PC-3 (cell line): ENCODE measurements around the gene PTH2. TPM values are rescaled to one million over a fixed set of nuclear protein-coding genes. Genes with fewer than 3 reads are reported as not detected.

ENCODE experiments used
- ATAC-seq: fragments of 200-7000 bp; cut with Tn5 transposase; 2 replicates; pipeline ENCODE4 v1.9.1; 2020; ENCODE audit warnings: mild to moderate bottlenecking, moderate library complexity
- BruUV-seq: library from RNA; stranded (reverse); fragments of 400-500 nt; replicated peaks from 2 replicates; lab custom pipeline; 2021; lab: Mats Ljungman, UMichigan
- CTCF ChIA-PET: fragments of 300-600 bp; sonication (Branson Sonifier 250); formaldehyde crosslinking; loops from one replicate; lab custom pipeline; 2022; ENCODE audit warnings: antibody characterized with exemption; lab: Charles Lee
- POLR2A ChIA-PET: fragments of 300-600 bp; sonication (Branson Sonifier 250); formaldehyde crosslinking; loops from one replicate; lab custom pipeline; 2022; ENCODE audit warnings: antibody characterized with exemption; ENCODE audit not compliant: unreplicated experiment; lab: Charles Lee
- DNase-seq: peaks from one replicate; pipeline ENCODE4 v3.0.0-alpha.2; 2015
- H2AFZ ChIP-seq: fragments of 300-600 bp; sonication (generic); 2 replicates; pipeline ENCODE4 v1.6.0; 2016; ENCODE audit warnings: antibody characterized with exemption, low read length
- H3F3A ChIP-seq: fragments of 300-600 bp; sonication (generic); one replicate; pipeline ENCODE4 v1.6.0; 2017; ENCODE audit warnings: antibody characterized with exemption, low read length, control low read depth, mild to moderate bottlenecking; ENCODE audit not compliant: unreplicated experiment
- H3K27ac ChIP-seq: fragments of 300-600 bp; sonication (generic); 2 replicates; pipeline ENCODE4 v1.5.1; 2016; ENCODE audit warnings: mild to moderate bottlenecking, low read length
- H3K27me3 ChIP-seq: fragments of 300-600 bp; sonication (generic); 2 replicates; pipeline ENCODE4 v1.6.1; 2016; ENCODE audit warnings: low read length, mixed read lengths
- H3K36me3 ChIP-seq: fragments of 300-600 bp; sonication (generic); 2 replicates; pipeline ENCODE4 v1.6.1; 2016; ENCODE audit warnings: low read depth, mixed run types, low read length, mixed read lengths
- H3K4me1 ChIP-seq: fragments of 300-600 bp; sonication (generic); 2 replicates; pipeline ENCODE4 v1.5.1; 2016; ENCODE audit warnings: low read length; ENCODE audit not compliant: insufficient read depth
- H3K4me2 ChIP-seq: fragments of 300-600 bp; sonication (generic); 2 replicates; pipeline ENCODE4 v1.6.0; 2016; ENCODE audit warnings: low read length
- H3K4me3 ChIP-seq: fragments of 300-600 bp; sonication (generic); 2 replicates; pipeline ENCODE4 v1.5.1; 2016; ENCODE audit warnings: mild to moderate bottlenecking, low read length, mixed read lengths
- H3K79me2 ChIP-seq: fragments of 300-600 bp; sonication (generic); 2 replicates; pipeline ENCODE4 v1.6.1; 2017; ENCODE audit warnings: low read length, mixed read lengths
- H3K9ac ChIP-seq: fragments of 300-600 bp; sonication (generic); 2 replicates; pipeline ENCODE4 v1.6.0; 2016; ENCODE audit warnings: mild to moderate bottlenecking, low read length
- H3K9me2 ChIP-seq: fragments of 300-600 bp; sonication (generic); replicated peaks from 2 replicates; pipeline ENCODE4 v1.6.1; 2016; ENCODE audit warnings: mixed run types, low read length, mixed read lengths
- H3K9me3 ChIP-seq: fragments of 300-600 bp; sonication (generic); 2 replicates; pipeline ENCODE4 v1.6.1; 2016; ENCODE audit warnings: low read length, mixed read lengths
- H4K20me1 ChIP-seq: fragments of 300-600 bp; sonication (generic); 2 replicates; pipeline ENCODE4 v1.6.1; 2016; ENCODE audit warnings: low read length, mixed read lengths
- EZH2 ChIP-seq: fragments of 300-600 bp; sonication (generic); IDR thresholded peaks from one replicate; pipeline ENCODE4 v1.6.1; 2017; ENCODE audit warnings: antibody characterized with exemption, mild to moderate bottlenecking, low read length; ENCODE audit not compliant: unreplicated experiment
- EZH2phosphoT487 ChIP-seq: fragments of 300-600 bp; sonication (generic); IDR thresholded peaks from 2 replicates; pipeline ENCODE4 v1.6.1; 2018; ENCODE audit warnings: mild to moderate bottlenecking, antibody characterized with exemption, low read length, borderline replicate concordance
- intact Hi-C: fragments of 100-400 bp; cut with micrococcal nuclease; formaldehyde crosslinking; loops from 2 replicates; pipeline ENCODE4 v1.9.0; 2023
- total RNA-seq: library from RNA; depleted of rRNA; stranded (reverse); fragments of >200 nt; gene quantifications from 2 replicates; pipeline ENCODE4 v1.2.3, GENCODE V29; 2014
- TF ChIP-seq, protein P1 (sequence below): fragments of 300-600 bp; sonication (generic); conservative IDR thresholded peaks from 2 replicates; pipeline ENCODE4 v1.5.1; 2017; ENCODE audit warnings: antibody characterized with exemption, low read depth, mild to moderate bottlenecking, low read length

The PTH2 gene
- total RNA-seq, 1 experiment from 2014 or later = not detected

DNA sequence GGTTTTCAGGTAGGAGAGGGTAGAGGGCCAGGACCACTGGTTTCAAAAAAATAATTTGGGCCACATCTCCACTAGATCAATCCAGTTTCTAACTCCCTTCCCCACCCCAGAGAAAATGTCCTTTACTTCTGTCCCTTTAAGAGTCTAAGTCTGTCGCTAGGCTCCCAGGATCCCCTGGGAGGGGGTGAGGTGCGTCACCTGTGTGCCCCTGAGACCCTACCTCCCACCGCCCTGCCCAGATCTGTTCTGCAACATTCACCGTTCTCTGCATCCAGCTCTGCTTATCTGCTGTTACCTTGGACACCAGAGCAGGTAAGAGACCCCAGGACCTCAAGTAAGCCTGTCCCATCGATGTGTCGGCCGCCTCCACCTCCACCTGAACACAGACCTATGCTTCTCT, 1.9 kb upstream of the PTH2 start, which contains the start of gene GFY:
GFY (plus strand) TSS at position 211 of the 400 bp plus-strand sequence. CDS start 1,043 bp downstream, outside the sequence.
- Histone ChIP-seq H3K9me3 (no peaks in the 10 kb centered on the region), H4K20me1 (no peaks in the 10 kb centered on the region), H3K27ac (no peak within 1 kb of the TSS), H3K4me3 (no peak within 1 kb of the TSS), H3K9ac (no peak within 1 kb of the TSS), H3K4me2 (no peak within 1 kb of the TSS), H3F3A (no peaks in the 10 kb centered on the region), H3K79me2 (no peaks in the 10 kb centered on the region), H3K27me3 (peaks cover 86% of the 10 kb centered on the region), H3K9me2 (no peaks in the 10 kb centered on the region), H2AFZ (no peak within 1 kb of the TSS), H3K36me3 (no peaks in the 10 kb centered on the region), H3K4me1 (0 out of 2 replicates have a peak, but pooled peaks cover 8% of the 10 kb centered on the region)
- intact Hi-C loops = no loop called here
- ATAC-seq (no peak), DNase-seq (no peak)
- no peak for TF ChIP-seq EZH2
- TF ChIP-seq EZH2phosphoT487 = no peak
- TF ChIP-seq, protein P1, sequence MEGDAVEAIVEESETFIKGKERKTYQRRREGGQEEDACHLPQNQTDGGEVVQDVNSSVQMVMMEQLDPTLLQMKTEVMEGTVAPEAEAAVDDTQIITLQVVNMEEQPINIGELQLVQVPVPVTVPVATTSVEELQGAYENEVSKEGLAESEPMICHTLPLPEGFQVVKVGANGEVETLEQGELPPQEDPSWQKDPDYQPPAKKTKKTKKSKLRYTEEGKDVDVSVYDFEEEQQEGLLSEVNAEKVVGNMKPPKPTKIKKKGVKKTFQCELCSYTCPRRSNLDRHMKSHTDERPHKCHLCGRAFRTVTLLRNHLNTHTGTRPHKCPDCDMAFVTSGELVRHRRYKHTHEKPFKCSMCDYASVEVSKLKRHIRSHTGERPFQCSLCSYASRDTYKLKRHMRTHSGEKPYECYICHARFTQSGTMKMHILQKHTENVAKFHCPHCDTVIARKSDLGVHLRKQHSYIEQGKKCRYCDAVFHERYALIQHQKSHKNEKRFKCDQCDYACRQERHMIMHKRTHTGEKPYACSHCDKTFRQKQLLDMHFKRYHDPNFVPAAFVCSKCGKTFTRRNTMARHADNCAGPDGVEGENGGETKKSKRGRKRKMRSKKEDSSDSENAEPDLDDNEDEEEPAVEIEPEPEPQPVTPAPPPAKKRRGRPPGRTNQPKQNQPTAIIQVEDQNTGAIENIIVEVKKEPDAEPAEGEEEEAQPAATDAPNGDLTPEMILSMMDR = no peak
- BruUV-seq = no TSS peak
- ChIA-PET POLR2A (no interaction called here), CTCF (interaction anchor here (0.6 kb wide), 1 partner anchor 57 kb away, joined by 3 read pairs; no protein-coding TSS in a partner anchor)

GRCh38 chr19:49423985-49424303, 703 bp upstream of the PTH2 start:
- CTCF ChIA-PET = no interaction called here
- no peak overlapping the region for H3K9ac ChIP-seq

GRCh38 chr19:49422407-49423070, 702 bp downstream of the PTH2 start:
- no peaks in the 10 kb centered on the region for H3K36me3 ChIP-seq
- TF ChIP-seq, protein P1 = no peak; the same call in 1 of the 2 replicates
- TF ChIP-seq EZH2 = no peak
- TF ChIP-seq EZH2phosphoT487 = no peak
- no peak overlapping the region for H3K27ac ChIP-seq
- no peak overlapping the region for H2AFZ ChIP-seq
- no peaks in the 10 kb centered on the region for H4K20me1 ChIP-seq
- H3K4me2 ChIP-seq = no peak overlapping the region
- H3K4me3 ChIP-seq = no peak overlapping the region
- H3K9me2 ChIP-seq = no peaks in the 10 kb centered on the region
- no peaks in the 10 kb centered on the region for H3F3A ChIP-seq
- DNase-seq (no peak), ATAC-seq (no peak)
- H3K79me2 ChIP-seq = no peaks in the 10 kb centered on the region
- H3K4me1 ChIP-seq = no peaks in the 10 kb centered on the region
- H3K9me3 ChIP-seq = no peaks in the 10 kb centered on the region
- intact Hi-C loops = no loop called here
- ChIA-PET POLR2A (no interaction called here), CTCF (no interaction called here)
- no TSS peak for BruUV-seq
- H3K27me3 ChIP-seq = peaks cover 99% of the 10 kb centered on the region
- H3K9ac ChIP-seq = no peak overlapping the region

More at GRCh38 chr19:49423985-49424303, 703 bp upstream of the PTH2 start:
- intact Hi-C loops = no loop called here
- 0 out of 2 replicates have a peak, but pooled peaks cover 8% of the 10 kb centered on the region for H3K4me1 ChIP-seq
- DNase-seq (no peak), ATAC-seq (no peak)
- H3K9me3 ChIP-seq = no peaks in the 10 kb centered on the region
- no peaks in the 10 kb centered on the region for H3F3A ChIP-seq
- POLR2A ChIA-PET = no interaction called here
- H4K20me1 ChIP-seq = no peaks in the 10 kb centered on the region
- H3K27ac ChIP-seq = no peak overlapping the region
- H3K27me3 ChIP-seq = peaks cover 98% of the 10 kb centered on the region
- no peak overlapping the region for H3K4me2 ChIP-seq
- H3K36me3 ChIP-seq = no peaks in the 10 kb centered on the region
- no peak for TF ChIP-seq EZH2
- TF ChIP-seq, protein P1 = no peak
- H2AFZ ChIP-seq = no peak overlapping the region
- no peaks in the 10 kb centered on the region for H3K79me2 ChIP-seq
- H3K4me3 ChIP-seq = no peak overlapping the region
- H3K9me2 ChIP-seq = no peaks in the 10 kb centered on the region
- no TSS peak for BruUV-seq
